Neural crest cell (in vitro differentiated cells): ENCODE results near the gene GSDME. TPM values are rescaled to one million over a fixed set of nuclear protein-coding genes. Genes with fewer than 3 reads are reported as not detected.

Source experiments
- DNase-seq: peaks from one replicate; pipeline ENCODE4 v3.0.0; 2021; ENCODE audit warnings: low read depth, mixed read lengths, low spot score
- H3K27ac Mint-ChIP-seq: one replicate; pipeline ENCODE4 v1.8.0; 2021; ENCODE audit warnings: mild to moderate bottlenecking, mixed read lengths; ENCODE audit not compliant: unreplicated experiment
- H3K27me3 Mint-ChIP-seq: 2 replicates; pipeline ENCODE4 v1.8.0; 2021; ENCODE audit warnings: low read depth, mild to moderate bottlenecking, mixed read lengths
- H3K36me3 Mint-ChIP-seq: 2 replicates; pipeline ENCODE4 v1.8.0; 2021; ENCODE audit warnings: low read depth, mild to moderate bottlenecking, mixed read lengths
- H3K4me1 Mint-ChIP-seq: 2 replicates; pipeline ENCODE4 v1.8.0; 2021; ENCODE audit warnings: mixed read lengths
- H3K4me3 Mint-ChIP-seq: one replicate; pipeline ENCODE4 v1.8.0; 2021; ENCODE audit warnings: mild to moderate bottlenecking, mixed read lengths
- H3K9me3 Mint-ChIP-seq: 2 replicates; pipeline ENCODE4 v1.8.0; 2021; ENCODE audit warnings: mixed read lengths
- CTCF ChIP-seq: fragments of 200-600 bp; sonication (generic); conservative IDR thresholded peaks from 2 replicates; pipeline ENCODE4 v1.5.0; 2021; ENCODE audit warnings: antibody characterized with exemption, mild to moderate bottlenecking
- total RNA-seq: library from RNA; stranded (reverse); gene quantifications from 2 replicates; pipeline ENCODE4 v1.2.1, GENCODE V29; 2021

GSDME gene
- total RNA-seq, 1 donor from 2014 or later: 18.9 TPM

GRCh38 chr7:24783698-24784097 is 26.4 kb upstream of the GSDME start:
- no peaks in the 10 kb centered on the region for H3K4me1 Mint-ChIP-seq
- H3K27ac Mint-ChIP-seq: no peak overlapping the region
- peaks cover 13% of the 10 kb centered on the region for H3K9me3 Mint-ChIP-seq
- H3K27me3 Mint-ChIP-seq: no peaks in the 10 kb centered on the region
- H3K4me3 Mint-ChIP-seq: no peak overlapping the region
- no peak for DNase-seq
- peaks cover 5% of the 10 kb centered on the region for H3K36me3 Mint-ChIP-seq
- TF ChIP-seq CTCF: no peak

DNA sequence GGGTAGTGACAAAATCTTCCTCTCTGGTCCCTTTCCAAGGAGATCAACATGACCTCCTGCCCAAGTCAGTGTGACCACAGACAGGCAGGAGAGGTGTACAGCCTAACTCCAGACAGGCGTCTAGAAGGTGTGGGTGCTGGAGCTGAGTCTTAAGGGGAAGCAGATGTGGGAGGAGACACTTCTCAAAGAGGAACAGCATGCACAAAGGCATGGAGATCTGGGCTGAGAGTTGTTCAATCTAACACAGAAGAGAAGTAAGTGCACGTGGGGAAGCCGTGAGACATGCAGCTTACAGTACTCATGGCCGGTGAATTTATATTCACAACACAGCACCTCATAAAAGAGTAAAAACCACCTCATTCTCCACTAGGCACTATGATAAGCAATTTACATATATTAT is 23.8 kb upstream of the GSDME start:
- no peak for DNase-seq
- Mint-ChIP-seq H3K4me3 (no peak overlapping the region), H3K27ac (no peak overlapping the region), H3K27me3 (no peaks in the 10 kb centered on the region), H3K9me3 (peaks cover 10% of the 10 kb centered on the region), H3K4me1 (no peaks in the 10 kb centered on the region), H3K36me3 (peaks cover 5% of the 10 kb centered on the region)
- TF ChIP-seq CTCF: no peak

DNA sequence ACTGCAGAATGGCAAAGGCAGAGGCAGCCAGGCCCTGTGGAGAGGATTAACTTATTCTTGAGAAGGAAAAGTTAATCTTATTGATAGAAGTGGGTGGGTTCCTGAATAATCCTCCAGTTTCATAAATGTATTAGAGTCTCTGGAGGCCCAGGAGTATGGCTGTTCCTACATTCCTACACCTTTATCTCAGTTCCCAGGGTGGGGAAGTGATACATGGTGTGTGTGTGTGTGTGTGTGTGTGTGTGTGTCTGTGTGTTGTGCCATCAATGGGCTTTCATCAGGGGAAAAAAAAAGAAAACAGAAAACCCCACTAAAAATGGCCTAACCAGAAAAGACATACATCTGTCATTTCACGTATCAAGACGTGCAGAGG is 22.0 kb upstream of the GSDME start:
- Mint-ChIP-seq H3K27me3 (no peaks in the 10 kb centered on the region), H3K4me1 (no peaks in the 10 kb centered on the region)

DNA sequence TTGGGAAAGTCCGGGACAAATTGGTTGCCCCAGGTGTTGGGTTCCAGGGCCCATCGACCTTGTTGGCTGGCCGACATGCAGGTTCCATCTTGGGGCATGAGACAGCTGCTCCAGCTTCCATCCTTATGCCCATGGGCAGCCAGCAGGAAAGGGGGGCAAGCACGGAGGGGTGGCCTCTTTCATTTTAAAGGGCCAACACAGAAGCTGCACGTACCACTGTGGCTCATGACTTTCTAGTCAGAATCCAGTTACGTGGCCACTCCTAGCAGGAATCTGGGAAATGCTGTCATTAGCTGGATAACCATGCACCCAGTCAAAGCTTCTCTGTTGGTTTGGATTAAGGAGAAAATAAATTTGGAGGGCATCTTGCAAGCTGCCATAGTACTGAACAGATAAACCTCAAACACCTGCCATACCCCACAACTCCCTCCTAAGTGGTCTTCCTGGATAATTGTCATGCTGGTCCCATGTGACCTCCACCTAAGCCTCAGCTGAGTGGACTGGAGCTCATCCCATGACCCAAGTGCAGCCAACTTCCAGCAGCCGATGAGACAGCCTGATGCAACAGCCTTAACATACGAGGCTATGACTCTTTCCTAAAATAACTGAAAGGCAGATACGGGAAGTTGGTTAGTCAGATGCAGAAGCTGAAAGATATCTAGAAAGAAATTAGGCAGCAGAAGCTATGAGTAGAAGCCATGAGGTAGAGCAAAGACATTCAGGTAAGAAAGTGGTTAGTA is 21.4 kb upstream of the GSDME start:
- peaks cover 1% of the 10 kb centered on the region for H3K36me3 Mint-ChIP-seq
- no peaks in the 10 kb centered on the region for H3K27me3 Mint-ChIP-seq
- no peak for DNase-seq
- H3K9me3 Mint-ChIP-seq: peaks cover 4% of the 10 kb centered on the region
- H3K4me1 Mint-ChIP-seq: no peaks in the 10 kb centered on the region
- no peak for TF ChIP-seq CTCF
- no peak overlapping the region for H3K4me3 Mint-ChIP-seq
- H3K27ac Mint-ChIP-seq: no peak overlapping the region

More for the DNA sequence above, 22.0 kb upstream of the GSDME start:
- H3K4me3 Mint-ChIP-seq: no peak overlapping the region
- H3K27ac Mint-ChIP-seq: no peak overlapping the region
- H3K36me3 Mint-ChIP-seq: peaks cover 5% of the 10 kb centered on the region
- no peak for TF ChIP-seq CTCF
- H3K9me3 Mint-ChIP-seq: peaks cover 10% of the 10 kb centered on the region
- DNase-seq: no peak

GRCh38 chr7:24777806-24778205 is 20.5 kb upstream of the GSDME start:
- no peak overlapping the region for H3K27ac Mint-ChIP-seq

More at GRCh38 chr7:24777806-24778205, 20.5 kb upstream of the GSDME start:
- no peaks in the 10 kb centered on the region for H3K36me3 Mint-ChIP-seq
- no peaks in the 10 kb centered on the region for H3K27me3 Mint-ChIP-seq
- DNase-seq: no peak
- no peak for TF ChIP-seq CTCF
- H3K4me1 Mint-ChIP-seq: no peaks in the 10 kb centered on the region
- no peak overlapping the region for H3K4me3 Mint-ChIP-seq
- no peaks in the 10 kb centered on the region for H3K9me3 Mint-ChIP-seq
